ENCODE measurements around the gene TMC3.

Gene TMC3

DNA sequence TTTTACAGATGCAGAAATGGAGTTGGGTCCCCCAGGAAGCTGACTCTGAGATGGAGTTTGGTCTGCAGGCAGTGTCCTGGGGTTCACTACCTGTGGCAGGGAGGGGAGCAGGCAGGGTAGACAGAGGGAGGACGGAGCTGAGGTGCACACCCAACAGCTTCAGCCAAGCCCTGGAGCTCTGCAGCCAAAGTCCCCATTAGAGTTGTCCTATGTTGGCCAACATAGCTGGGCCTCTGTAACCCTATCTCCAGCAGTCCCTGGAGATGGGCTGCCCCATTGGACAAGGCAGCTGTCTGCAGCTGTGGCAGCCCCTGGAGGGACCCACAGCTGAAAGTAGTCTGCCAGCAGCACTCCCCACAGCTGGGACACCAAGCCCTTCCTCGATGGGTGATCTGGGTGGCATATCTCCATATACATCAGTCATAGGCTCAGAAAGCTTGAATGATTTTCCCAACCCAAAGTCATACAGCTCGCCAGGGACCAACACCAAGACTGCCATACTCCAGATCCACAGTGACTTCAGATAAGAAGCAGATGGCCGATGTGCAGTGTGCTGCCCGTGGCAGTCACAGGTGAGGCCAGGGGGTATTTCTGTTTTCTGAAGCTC, 82.0 kb downstream of the TMC3 start:
- H3K9me3 Mint-ChIP-seq = peaks cover 3% of the 10 kb centered on the region
- H3K4me1 Mint-ChIP-seq (ENCODE audit: low read depth) = peaks cover 73% of the 10 kb centered on the region
- intact Hi-C loops (cut with micrococcal nuclease) = no loop called here
- H3K4me3 Mint-ChIP-seq = no peak overlapping the region
- H3K27me3 Mint-ChIP-seq = no peaks in the 10 kb centered on the region
- peaks cover 6% of the 10 kb centered on the region for H3K36me3 Mint-ChIP-seq (ENCODE audit: low read depth)
- H3K27ac Mint-ChIP-seq = peak overlapping the region; percentile 93

DNA sequence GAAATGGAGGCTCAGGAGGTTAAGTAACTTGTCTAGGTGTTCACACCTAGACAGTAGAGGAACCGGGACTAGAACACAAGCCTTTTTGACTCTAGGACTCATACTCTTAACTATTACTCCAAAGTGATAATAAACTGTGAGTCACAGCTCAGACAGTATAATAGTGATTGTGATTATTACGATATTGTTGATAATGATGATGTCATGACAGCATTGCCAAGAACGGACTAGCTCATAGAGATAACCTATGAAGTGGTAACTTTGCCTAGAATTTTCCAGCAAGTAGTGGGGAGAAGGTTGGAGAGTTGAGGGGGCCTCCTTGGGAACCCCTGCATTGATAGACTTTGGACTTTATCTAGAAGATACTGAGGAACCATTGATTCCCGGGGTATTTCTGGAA, 84.1 kb downstream of the TMC3 start:
- intact Hi-C loops (cut with micrococcal nuclease) = loop anchor here (5.0 kb wide), 1 partner anchor 32 kb away; the partner anchor contains the start of gene STARD5
- H3K27ac Mint-ChIP-seq = no peak overlapping the region

GRCh38 chr15:81288616-81289015, 85.4 kb downstream of the TMC3 start:
- Mint-ChIP-seq H3K4me3 (no peak overlapping the region), H3K36me3 (ENCODE audit: low read depth) (peaks cover 5% of the 10 kb centered on the region), H3K4me1 (ENCODE audit: low read depth) (peaks cover 70% of the 10 kb centered on the region), H3K27me3 (no peaks in the 10 kb centered on the region), H3K27ac (no peak overlapping the region), H3K9me3 (peaks cover 8% of the 10 kb centered on the region)
- intact Hi-C loops (cut with micrococcal nuclease) = loop anchor here (5.0 kb wide), 1 partner anchor 34 kb away; the partner anchor contains the start of gene STARD5

More for the DNA sequence above, 84.1 kb downstream of the TMC3 start:
- Mint-ChIP-seq H3K4me3 (no peak overlapping the region), H3K9me3 (peaks cover 8% of the 10 kb centered on the region), H3K36me3 (ENCODE audit: low read depth) (peaks cover 5% of the 10 kb centered on the region), H3K27me3 (no peaks in the 10 kb centered on the region), H3K4me1 (ENCODE audit: low read depth) (peaks cover 74% of the 10 kb centered on the region)

DNA sequence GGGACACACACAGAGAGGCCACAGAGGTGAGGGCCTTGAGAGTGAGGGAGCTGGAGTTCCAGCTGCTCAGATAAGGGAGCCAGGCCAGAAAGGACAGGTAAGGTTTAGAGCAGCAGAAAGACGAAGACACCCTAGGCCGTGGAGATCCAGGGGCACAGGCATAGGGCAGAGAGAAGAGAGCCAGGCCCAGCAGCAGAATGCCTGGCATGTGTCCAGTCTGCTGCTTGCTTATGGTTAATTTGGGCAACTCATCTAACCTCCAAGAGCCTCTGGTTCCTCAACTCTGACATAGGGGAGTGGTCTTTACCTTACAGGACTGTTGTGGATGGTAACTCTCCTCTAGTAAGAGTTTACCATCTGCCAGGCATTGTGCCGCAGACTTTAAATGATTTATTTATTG, 86.0 kb downstream of the TMC3 start:
- H3K27ac Mint-ChIP-seq = peak overlapping the region; percentile 19
- peaks cover 5% of the 10 kb centered on the region for H3K36me3 Mint-ChIP-seq (ENCODE audit: low read depth)
- peaks cover 65% of the 10 kb centered on the region for H3K4me1 Mint-ChIP-seq (ENCODE audit: low read depth)
- intact Hi-C loops (cut with micrococcal nuclease) = loop anchor here (5.0 kb wide), 1 partner anchor 34 kb away; the partner anchor contains the start of gene STARD5
- peaks cover 8% of the 10 kb centered on the region for H3K9me3 Mint-ChIP-seq
- H3K27me3 Mint-ChIP-seq = no peaks in the 10 kb centered on the region
- no peak overlapping the region for H3K4me3 Mint-ChIP-seq

DNA sequence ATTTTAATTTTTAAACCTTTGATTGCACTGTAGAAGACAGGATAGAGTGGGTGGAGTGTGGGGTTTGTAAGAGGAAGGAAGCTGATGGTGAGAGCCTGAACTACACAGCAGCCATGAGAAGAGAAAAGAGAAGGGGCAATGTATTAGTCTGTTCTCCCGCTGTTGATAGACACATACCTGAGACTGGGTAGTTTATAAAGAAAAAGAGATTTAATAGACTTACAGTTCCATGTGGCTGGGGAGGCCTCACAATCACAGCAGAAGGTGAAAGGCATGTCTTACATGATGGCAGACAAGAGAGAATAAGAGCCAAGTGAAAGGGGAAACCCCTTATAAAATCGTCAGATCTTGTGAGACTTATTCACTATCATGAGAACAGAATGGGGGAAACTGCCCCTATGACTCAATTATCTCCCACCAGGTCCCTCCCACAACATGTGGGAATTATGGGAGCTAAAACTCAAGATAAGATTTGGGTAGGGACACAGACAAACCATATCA, 87.3 kb downstream of the TMC3 start:
- Mint-ChIP-seq H3K27me3 (no peaks in the 10 kb centered on the region), H3K4me1 (ENCODE audit: low read depth) (peaks cover 66% of the 10 kb centered on the region), H3K27ac (peak overlapping the region; percentile 87), H3K4me3 (no peak overlapping the region), H3K36me3 (ENCODE audit: low read depth) (peaks cover 5% of the 10 kb centered on the region), H3K9me3 (peaks cover 8% of the 10 kb centered on the region)
- intact Hi-C loops (cut with micrococcal nuclease) = loop anchor here (5.0 kb wide), 1 partner anchor 36 kb away; the partner anchor contains the start of gene STARD5

GRCh38 chr15:81285461-81285860, 88.6 kb downstream of the TMC3 start:
- intact Hi-C loops (cut with micrococcal nuclease) = loop anchor here (5.0 kb wide), 1 partner anchor 37 kb away; the partner anchor contains the start of gene STARD5
- H3K27me3 Mint-ChIP-seq = no peaks in the 10 kb centered on the region
- H3K27ac Mint-ChIP-seq = peak overlapping the region; percentile 87
- peaks cover 73% of the 10 kb centered on the region for H3K4me1 Mint-ChIP-seq (ENCODE audit: low read depth)
- H3K9me3 Mint-ChIP-seq = peaks cover 8% of the 10 kb centered on the region
- peaks cover 5% of the 10 kb centered on the region for H3K36me3 Mint-ChIP-seq (ENCODE audit: low read depth)
- H3K4me3 Mint-ChIP-seq = no peak overlapping the region

- Mint-ChIP-seq H3K36me3 (ENCODE audit: low read depth) (peaks cover 5% of the 10 kb centered on the region), H3K27ac (peak overlapping the region; percentile 14), H3K4me3 (no peak overlapping the region), H3K9me3 (peaks cover 8% of the 10 kb centered on the region), H3K4me1 (ENCODE audit: low read depth) (peaks cover 71% of the 10 kb centered on the region), H3K27me3 (no peaks in the 10 kb centered on the region)
- intact Hi-C loops (cut with micrococcal nuclease) = loop anchor here (5.0 kb wide), 1 partner anchor 38 kb away; the partner anchor contains the start of gene STARD5
Observed at GRCh38 chr15:81284256-81285031, 89.6 kb downstream of the TMC3 start.

- no peak overlapping the region for H3K27ac Mint-ChIP-seq
- no peak overlapping the region for H3K4me3 Mint-ChIP-seq
- H3K27me3 Mint-ChIP-seq = no peaks in the 10 kb centered on the region
- peaks cover 56% of the 10 kb centered on the region for H3K4me1 Mint-ChIP-seq (ENCODE audit: low read depth)
- peaks cover 5% of the 10 kb centered on the region for H3K36me3 Mint-ChIP-seq (ENCODE audit: low read depth)
- H3K9me3 Mint-ChIP-seq = peaks cover 8% of the 10 kb centered on the region
- intact Hi-C loops (cut with micrococcal nuclease) = no loop called here
Observed at GRCh38 chr15:81282911-81283310, 91.1 kb downstream of the TMC3 start.

DNA sequence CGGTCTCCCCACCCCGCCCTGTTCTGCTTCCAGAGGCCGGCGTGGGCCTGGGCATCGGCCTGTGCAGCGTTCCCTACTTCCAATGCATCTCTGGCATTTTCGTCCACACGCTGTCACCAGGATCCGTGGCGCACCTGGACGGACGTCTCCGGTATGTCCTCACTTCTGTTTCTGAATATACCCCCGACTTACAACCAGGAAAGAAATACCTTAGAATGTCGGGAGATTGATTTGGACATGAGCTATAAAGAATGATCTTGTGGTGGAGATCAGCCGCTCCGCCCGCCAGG, 91.5 kb downstream of the TMC3 start:
- Mint-ChIP-seq H3K4me1 (ENCODE audit: low read depth) (peaks cover 52% of the 10 kb centered on the region), H3K9me3 (peaks cover 11% of the 10 kb centered on the region), H3K27me3 (no peaks in the 10 kb centered on the region), H3K36me3 (ENCODE audit: low read depth) (peaks cover 5% of the 10 kb centered on the region), H3K27ac (no peak overlapping the region), H3K4me3 (no peak overlapping the region)
- intact Hi-C loops (cut with micrococcal nuclease) = no loop called here

DNA sequence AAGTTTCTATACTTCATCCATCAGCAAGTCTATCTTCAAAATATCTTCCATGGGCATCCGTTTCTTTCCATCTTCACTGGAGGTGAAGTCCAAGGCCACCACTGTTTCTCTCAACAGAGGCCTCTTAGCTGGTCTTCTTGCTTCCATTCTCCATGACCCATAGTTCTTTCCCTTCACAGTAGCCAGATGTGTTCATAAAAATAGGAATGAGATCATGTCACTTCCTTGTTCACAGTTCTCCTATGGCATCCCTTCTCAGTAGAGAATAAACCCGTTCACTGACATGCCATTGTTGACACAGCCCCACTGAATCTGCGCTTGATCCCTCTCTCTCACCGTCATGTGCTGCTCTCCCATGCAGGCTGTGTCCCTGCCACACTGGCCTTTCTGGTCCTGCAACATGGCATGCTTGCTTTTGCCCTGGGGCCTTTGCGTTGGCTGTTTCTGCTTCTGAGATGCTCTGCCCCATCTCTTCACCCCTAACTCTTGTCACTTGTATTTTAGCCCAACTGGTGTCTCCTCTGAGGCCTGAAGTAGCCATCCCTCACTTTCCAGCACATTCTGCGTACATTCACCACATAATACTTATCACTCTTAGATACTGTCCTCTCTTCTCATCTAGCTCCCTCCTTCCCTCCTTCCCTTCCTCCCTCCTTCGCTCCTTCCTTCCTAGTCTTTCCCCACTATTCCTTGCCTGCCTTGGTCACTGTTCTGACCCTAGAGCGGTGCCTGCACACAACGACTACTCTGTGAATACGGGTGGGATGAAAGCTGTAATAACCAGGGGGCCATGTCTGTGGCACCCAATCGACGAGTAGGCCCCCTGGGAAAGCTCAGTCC, 92.0 kb downstream of the TMC3 start:
- intact Hi-C loops (cut with micrococcal nuclease) = no loop called here
- peak overlapping the region; percentile 26 for H3K27ac Mint-ChIP-seq
- H3K4me3 Mint-ChIP-seq = no peak overlapping the region
- peaks cover 13% of the 10 kb centered on the region for H3K9me3 Mint-ChIP-seq
- peaks cover 6% of the 10 kb centered on the region for H3K36me3 Mint-ChIP-seq (ENCODE audit: low read depth)
- no peaks in the 10 kb centered on the region for H3K27me3 Mint-ChIP-seq
- peaks cover 47% of the 10 kb centered on the region for H3K4me1 Mint-ChIP-seq (ENCODE audit: low read depth)

DNA sequence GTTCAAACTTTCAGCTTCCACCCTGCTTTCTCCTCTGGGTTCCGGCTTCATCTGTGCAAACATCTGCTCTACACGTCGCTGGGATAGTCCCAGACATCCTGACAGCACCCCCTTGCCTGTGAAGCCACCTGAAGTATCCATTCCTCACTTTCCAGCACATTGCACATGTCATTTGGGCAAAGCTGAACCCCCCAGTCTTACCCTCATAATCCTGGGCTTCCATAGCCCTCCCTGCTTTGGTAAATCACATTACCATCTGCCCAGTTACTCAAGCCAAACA, 92.6 kb downstream of the TMC3 start:
- peaks cover 14% of the 10 kb centered on the region for H3K9me3 Mint-ChIP-seq
- H3K4me1 Mint-ChIP-seq (ENCODE audit: low read depth) = peaks cover 41% of the 10 kb centered on the region
- H3K27me3 Mint-ChIP-seq = no peaks in the 10 kb centered on the region
- intact Hi-C loops (cut with micrococcal nuclease) = no loop called here
- peaks cover 7% of the 10 kb centered on the region for H3K36me3 Mint-ChIP-seq (ENCODE audit: low read depth)
- H3K27ac Mint-ChIP-seq = peak overlapping the region; percentile 26
- H3K4me3 Mint-ChIP-seq = no peak overlapping the region

All from dendritic cell treated with granulocyte-macrophage colony-stimulating factor and Interleukin-4, amounts not matched to agents 40 ng/mL and 50 ng/mL, for 4 days (primary cell).